ENCODE data around the gene MAGI1.

- TF ChIP-seq CTCF (conservative IDR thresholded peaks at IDR 0.05 in 1 of 2, IDR thresholded peaks at IDR 0.05 in 1 of 2; ENCODE audit: low read depth in 1 of 2, low read length in 2 of 2) (no peak), EZH2 (IDR thresholded peaks at IDR 0.05; ENCODE audit: low read length, missing control alignments) (no peak)
Measured at GRCh38 chr3:65993134-65993900, 45.4 kb downstream of the MAGI1 start.
